ENCODE measurements around the gene NEGR1. TPM values are rescaled to one million over a fixed set of nuclear protein-coding genes. Genes with fewer than 3 reads are reported as not detected.

Gene NEGR1
- total and polyA plus RNA-seq, 4 donors: 0.86 to 7.3 (median 2.5) TPM

DNA sequence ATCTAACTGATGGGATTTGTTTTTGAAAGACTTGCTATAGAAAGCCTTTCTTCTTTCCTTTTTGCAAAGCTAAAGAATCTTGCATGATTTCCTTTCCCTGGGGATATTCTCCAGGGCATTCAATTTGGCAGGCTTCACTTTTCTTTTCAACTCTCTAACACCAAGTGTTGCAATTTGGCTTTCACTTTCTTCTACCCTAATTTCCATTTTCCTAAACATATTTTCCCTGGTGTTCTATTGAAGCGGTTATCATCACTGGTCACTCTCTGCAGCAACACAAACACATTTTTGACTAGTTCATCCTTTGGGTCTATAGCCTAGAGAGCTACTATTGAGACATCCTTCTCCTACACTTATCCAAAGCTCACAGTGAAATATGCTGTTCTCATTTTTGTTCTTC, 424.5 kb downstream of the NEGR1 start:
- TF ChIP-seq CTCF (IDR thresholded peaks at IDR 0.05; ENCODE audit: control extremely low read depth, extremely low read depth): no peak
- ATAC-seq (ENCODE audit: insufficient read depth, low FRiP score) (no peak), DNase-seq (peak in 2 of 3 donors; percentile 15 to 70)
- Histone ChIP-seq H3K4me3 (no peak overlapping the region), H3K27ac (ENCODE audit: low read depth in 1 of 2, low read length in 1 of 2) (no peak overlapping the region), H3K9ac (ENCODE audit: insufficient read depth in 1 of 2, low read length in 2 of 2) (no peak overlapping the region), H3K4me1 (ENCODE audit: control insufficient read depth in 5 of 5, insufficient read depth in 5 of 5, low read length in 5 of 5) (no peaks in the 10 kb centered on the region), H3K9me3 (ENCODE audit: control insufficient read depth in 4 of 4, insufficient read depth in 3 of 4, low read length in 3 of 4) (no peaks in the 10 kb centered on the region), H3K36me3 (ENCODE audit: control insufficient read depth in 4 of 4, insufficient read depth in 4 of 4, low read length in 4 of 4) (no peaks in the 10 kb centered on the region), H3K27me3 (ENCODE audit: control insufficient read depth in 3 of 3, insufficient read depth in 3 of 3, low read length in 2 of 3) (no peaks in the 10 kb centered on the region)
- WGBS, 2 donors: 70 to 79% methylated on average over 1 of the region's 1 CpG

- DNase-seq (no peak), ATAC-seq (ENCODE audit: insufficient read depth, low FRiP score) (no peak)
- Histone ChIP-seq H3K27me3 (ENCODE audit: control insufficient read depth in 3 of 3, insufficient read depth in 3 of 3, low read length in 2 of 3) (no peaks in the 10 kb centered on the region), H3K9me3 (ENCODE audit: control insufficient read depth in 4 of 4, insufficient read depth in 3 of 4, low read length in 3 of 4) (no peaks in the 10 kb centered on the region), H3K9ac (ENCODE audit: insufficient read depth in 1 of 2, low read length in 2 of 2) (no peak overlapping the region), H3K36me3 (ENCODE audit: control insufficient read depth in 4 of 4, insufficient read depth in 4 of 4, low read length in 4 of 4) (no peaks in the 10 kb centered on the region), H3K4me1 (ENCODE audit: control insufficient read depth in 5 of 5, insufficient read depth in 5 of 5, low read length in 5 of 5) (no peaks in the 10 kb centered on the region), H3K27ac (ENCODE audit: low read depth in 1 of 2, low read length in 1 of 2) (no peak overlapping the region), H3K4me3 (no peak overlapping the region)
- WGBS, 2 donors: 85 to 93% methylated on average over 2 of the region's 2 CpGs
- no peak for TF ChIP-seq CTCF (IDR thresholded peaks at IDR 0.05; ENCODE audit: control extremely low read depth, extremely low read depth)
Measured at GRCh38 chr1:71853360-71853759, 429.0 kb downstream of the NEGR1 start.

- WGBS, 2 donors: 46 to 67% methylated on average over 3 of the region's 3 CpGs
- H3K9ac ChIP-seq (ENCODE audit: insufficient read depth in 1 of 2, low read length in 2 of 2): no peak overlapping the region
- ATAC-seq (ENCODE audit: insufficient read depth, low FRiP score): no peak
- no peak overlapping the region for H3K27ac ChIP-seq (ENCODE audit: low read depth in 1 of 2, low read length in 1 of 2)
- no peak overlapping the region for H3K4me3 ChIP-seq
- peak in 1 of 3 donors; percentile 7 for DNase-seq
- H3K27me3 ChIP-seq (ENCODE audit: control insufficient read depth in 3 of 3, insufficient read depth in 3 of 3, low read length in 2 of 3): no peaks in the 10 kb centered on the region
- H3K9me3 ChIP-seq (ENCODE audit: control insufficient read depth in 4 of 4, insufficient read depth in 3 of 4, low read length in 3 of 4): no peaks in the 10 kb centered on the region
- H3K4me1 ChIP-seq (ENCODE audit: control insufficient read depth in 5 of 5, insufficient read depth in 5 of 5, low read length in 5 of 5): no peaks in the 10 kb centered on the region
- H3K36me3 ChIP-seq (ENCODE audit: control insufficient read depth in 4 of 4, insufficient read depth in 4 of 4, low read length in 4 of 4): no peaks in the 10 kb centered on the region
- TF ChIP-seq CTCF (IDR thresholded peaks at IDR 0.05; ENCODE audit: control extremely low read depth, extremely low read depth): no peak
Measured at GRCh38 chr1:71850936-71851335, 431.4 kb downstream of the NEGR1 start.

GRCh38 chr1:71850515-71850914, 431.8 kb downstream of the NEGR1 start:
- Histone ChIP-seq H3K9ac (ENCODE audit: insufficient read depth in 1 of 2, low read length in 2 of 2) (no peak overlapping the region), H3K4me1 (ENCODE audit: control insufficient read depth in 5 of 5, insufficient read depth in 5 of 5, low read length in 5 of 5) (no peaks in the 10 kb centered on the region), H3K4me3 (no peak overlapping the region), H3K27me3 (ENCODE audit: control insufficient read depth in 3 of 3, insufficient read depth in 3 of 3, low read length in 2 of 3) (no peaks in the 10 kb centered on the region), H3K27ac (ENCODE audit: low read depth in 1 of 2, low read length in 1 of 2) (no peak overlapping the region), H3K36me3 (ENCODE audit: control insufficient read depth in 4 of 4, insufficient read depth in 4 of 4, low read length in 4 of 4) (no peaks in the 10 kb centered on the region), H3K9me3 (ENCODE audit: control insufficient read depth in 4 of 4, insufficient read depth in 3 of 4, low read length in 3 of 4) (no peaks in the 10 kb centered on the region)
- no peak for TF ChIP-seq CTCF (IDR thresholded peaks at IDR 0.05; ENCODE audit: control extremely low read depth, extremely low read depth)
- DNase-seq (no peak), ATAC-seq (ENCODE audit: insufficient read depth, low FRiP score) (no peak)

Data from lung (tissue), 12 donors.